Right atrium auricular region (tissue), 2 donors: ENCODE results near the gene DAAM2. TPM values are rescaled to one million over a fixed set of nuclear protein-coding genes. Genes with fewer than 3 reads are reported as not detected.

Experiments used
- DNase-seq: peaks from one replicate; pipeline ENCODE4 v3.0.0-alpha.2; 2019; ENCODE audit warnings: low spot score
- H3K27ac ChIP-seq, 2 donors: fragments of 200-600 bp; sonication (generic); 1 replicate in 1 of 2; 2 replicates in 1 of 2; pipeline ENCODE4 v1.5.1; 2016 to 2019
- H3K27me3 ChIP-seq, 2 donors: fragments of 200-600 bp; sonication (generic); one replicate each; pipeline versions ENCODE4 v1.5.1 to v1.6.0; 2017 to 2019
- H3K36me3 ChIP-seq: fragments of 200-600 bp; sonication (generic); one replicate; pipeline ENCODE4 v1.5.1; 2016
- H3K4me1 ChIP-seq, 2 donors: fragments of 200-600 bp; sonication (generic); one replicate each; pipeline versions ENCODE4 v1.5.1 to v1.6.0; 2017 to 2019
- H3K4me3 ChIP-seq, 2 donors: fragments of 200-600 bp; sonication (generic); 1 replicate in 1 of 2; 2 replicates in 1 of 2; pipeline ENCODE4 v1.5.1; 2017 to 2019; ENCODE audit warnings: mild to moderate bottlenecking in 1 of 2, moderate library complexity in 1 of 2
- H3K9me3 ChIP-seq, 2 donors: fragments of 200-600 bp; sonication (generic); one replicate each; pipeline ENCODE4 v1.5.1; 2019
- total RNA-seq, 2 donors: library from RNA; depleted of rRNA; stranded (reverse); fragments of >200 nt; gene quantifications; one replicate each; pipeline ENCODE4 v1.1.0, GENCODE V29; 2016
- TF ChIP-seq, protein P1 (sequence below), 2 donors: fragments of 200-600 bp; sonication (generic); IDR thresholded peaks; one replicate each; pipeline ENCODE4 v1.5.1; 2019; ENCODE audit warnings: antibody characterized with exemption in 2 of 2

The DAAM2 gene
- total RNA-seq, 2 donors from 2014 or later: 8.3 to 9.7 TPM

- Histone ChIP-seq H3K27me3 (no peaks in the 10 kb centered on the region), H3K36me3 (peaks cover 12% of the 10 kb centered on the region), H3K4me1 (peaks cover 0 to 52% of the 10 kb centered on the region in 2 donors), H3K9me3 (no peaks in the 10 kb centered on the region), H3K4me3 (no peak overlapping the region), H3K27ac (peak overlapping the region; percentile 4 to 37)
- TF ChIP-seq, protein P1, sequence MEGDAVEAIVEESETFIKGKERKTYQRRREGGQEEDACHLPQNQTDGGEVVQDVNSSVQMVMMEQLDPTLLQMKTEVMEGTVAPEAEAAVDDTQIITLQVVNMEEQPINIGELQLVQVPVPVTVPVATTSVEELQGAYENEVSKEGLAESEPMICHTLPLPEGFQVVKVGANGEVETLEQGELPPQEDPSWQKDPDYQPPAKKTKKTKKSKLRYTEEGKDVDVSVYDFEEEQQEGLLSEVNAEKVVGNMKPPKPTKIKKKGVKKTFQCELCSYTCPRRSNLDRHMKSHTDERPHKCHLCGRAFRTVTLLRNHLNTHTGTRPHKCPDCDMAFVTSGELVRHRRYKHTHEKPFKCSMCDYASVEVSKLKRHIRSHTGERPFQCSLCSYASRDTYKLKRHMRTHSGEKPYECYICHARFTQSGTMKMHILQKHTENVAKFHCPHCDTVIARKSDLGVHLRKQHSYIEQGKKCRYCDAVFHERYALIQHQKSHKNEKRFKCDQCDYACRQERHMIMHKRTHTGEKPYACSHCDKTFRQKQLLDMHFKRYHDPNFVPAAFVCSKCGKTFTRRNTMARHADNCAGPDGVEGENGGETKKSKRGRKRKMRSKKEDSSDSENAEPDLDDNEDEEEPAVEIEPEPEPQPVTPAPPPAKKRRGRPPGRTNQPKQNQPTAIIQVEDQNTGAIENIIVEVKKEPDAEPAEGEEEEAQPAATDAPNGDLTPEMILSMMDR (IDR thresholded peaks at IDR 0.05): no peak
- no peak for DNase-seq
Measured at GRCh38 chr6:39929733-39930461, 137.7 kb downstream of the DAAM2 start.

- Histone ChIP-seq H3K27ac (peak overlapping the region; percentile 4 to 37), H3K4me3 (no peak overlapping the region), H3K27me3 (no peaks in the 10 kb centered on the region), H3K9me3 (no peaks in the 10 kb centered on the region), H3K4me1 (peaks cover 0 to 52% of the 10 kb centered on the region in 2 donors), H3K36me3 (peaks cover 5% of the 10 kb centered on the region)
- peak; percentile 51 for DNase-seq
- TF ChIP-seq, protein P1 (IDR thresholded peaks at IDR 0.05): no peak
Measured at GRCh38 chr6:39930540-39930939, 138.4 kb downstream of the DAAM2 start.

GRCh38 chr6:39931607-39932006 is 139.4 kb downstream of the DAAM2 start:
- peak; percentile 55 for DNase-seq
- Histone ChIP-seq H3K27ac (peak overlapping the region; percentile 8 to 85), H3K27me3 (no peaks in the 10 kb centered on the region), H3K36me3 (no peaks in the 10 kb centered on the region), H3K4me3 (peak overlapping the region in 1 of 2 donors; percentile 77), H3K9me3 (no peaks in the 10 kb centered on the region), H3K4me1 (peaks cover 0 to 52% of the 10 kb centered on the region in 2 donors)
- TF ChIP-seq, protein P1 (IDR thresholded peaks at IDR 0.05): no peak

DNA sequence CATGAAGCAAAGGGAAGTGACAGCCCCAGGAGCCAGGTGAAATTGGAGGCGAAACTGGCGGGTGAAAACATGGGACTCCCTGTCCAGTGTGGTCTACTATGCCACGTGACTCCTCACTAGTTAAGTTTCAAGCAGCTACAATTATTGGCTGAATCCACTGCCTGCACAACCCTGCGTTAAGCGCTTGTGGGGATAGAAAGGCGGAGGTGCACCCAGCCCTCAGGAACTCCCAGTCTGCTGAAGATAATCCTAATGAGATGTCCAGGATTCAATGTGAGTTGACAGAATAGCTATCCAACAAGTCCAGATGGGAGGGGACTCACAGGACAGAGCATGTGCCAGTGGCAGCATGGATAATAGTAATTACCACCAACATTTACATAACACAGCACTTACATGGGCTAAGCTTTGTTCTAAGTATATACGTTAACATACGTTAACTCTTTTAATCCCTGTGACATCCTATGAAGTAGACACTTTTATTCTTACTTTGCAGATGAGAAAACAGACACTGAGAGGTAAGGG is 140.3 kb downstream of the DAAM2 start:
- no peaks in the 10 kb centered on the region for H3K27me3 ChIP-seq
- peaks cover 0 to 44% of the 10 kb centered on the region in 2 donors for H3K4me1 ChIP-seq
- H3K4me3 ChIP-seq: peak overlapping the region; percentile 18 to 77
- no peaks in the 10 kb centered on the region for H3K9me3 ChIP-seq
- TF ChIP-seq, protein P1 (IDR thresholded peaks at IDR 0.05): no peak
- H3K27ac ChIP-seq: peak overlapping the region; percentile 85
- H3K36me3 ChIP-seq: no peaks in the 10 kb centered on the region
- peak; percentile 51 for DNase-seq

GRCh38 chr6:39933669-39934130 is 141.5 kb downstream of the DAAM2 start:
- Histone ChIP-seq H3K4me3 (peak overlapping the region; percentile 77 to 81), H3K4me1 (peaks cover 0 to 47% of the 10 kb centered on the region in 2 donors), H3K36me3 (no peaks in the 10 kb centered on the region), H3K27ac (peak overlapping the region; percentile 85), H3K27me3 (no peaks in the 10 kb centered on the region), H3K9me3 (no peaks in the 10 kb centered on the region)
- TF ChIP-seq, protein P1 (IDR thresholded peaks at IDR 0.05): no peak
- no peak for DNase-seq
